HL-60 (cell line): Measurements from ENCODE around the gene ITGB5.

Experiments
- DNase-seq, 2 experiments: peaks; one replicate each; pipeline ENCODE4 v3.0.0-alpha.2; 2010 to 2020; ENCODE audit warnings: low read depth in 1 of 2, low spot score in 1 of 2
- H3K27ac ChIP-seq: fragments of 250-450 bp; sonication (Bioruptor Pico); replicated peaks from 2 replicates; pipeline ENCODE4 v1.5.1; 2020; ENCODE audit warnings: mild to moderate bottlenecking, moderate library complexity
- H3K27me3 ChIP-seq: fragments of 250-450 bp; sonication (Bioruptor Pico); 2 replicates; pipeline ENCODE4 v1.5.1; 2021; ENCODE audit warnings: mild to moderate bottlenecking, moderate library complexity; ENCODE audit not compliant: insufficient read depth, poor library complexity, severe bottlenecking
- H3K4me3 ChIP-seq: replicated peaks from 2 replicates; pipeline ENCODE4 v1.5.1; 2011; ENCODE audit warnings: mild to moderate bottlenecking, control low read depth, low read length; ENCODE audit not compliant: insufficient read depth
- CTCF ChIP-seq: IDR thresholded peaks from one replicate; pipeline ENCODE4 v1.5.1; 2011; ENCODE audit warnings: low read length, control low read depth, inconsistent platforms; ENCODE audit not compliant: insufficient read depth
- GABPA ChIP-seq: IDR thresholded peaks from 2 replicates; pipeline ENCODE4 v1.6.1; 2012; ENCODE audit warnings: low read depth
- POLR2AphosphoS5 ChIP-seq: IDR thresholded peaks from 2 replicates; pipeline ENCODE4 v1.6.1; 2012; ENCODE audit warnings: low read depth
- REST ChIP-seq: IDR thresholded peaks from 2 replicates; pipeline ENCODE4 v1.6.1; 2012; ENCODE audit warnings: low read depth; ENCODE audit not compliant: insufficient replicate concordance
- SPI1 ChIP-seq: IDR thresholded peaks from 2 replicates; pipeline ENCODE4 v1.6.1; 2012; ENCODE audit warnings: low read depth, mild to moderate bottlenecking, borderline replicate concordance

Gene ITGB5

GRCh38 chr3:124926426-124927101, 39.4 kb upstream of the ITGB5 start:
- peaks cover 2% of the 10 kb centered on the region for H3K27me3 ChIP-seq
- no peak overlapping the region for H3K27ac ChIP-seq
- DNase-seq = no peak
- H3K4me3 ChIP-seq = no peak overlapping the region
- TF ChIP-seq CTCF (no peak), GABPA (no peak), SPI1 (no peak; the same call in 1 of the 2 replicates), POLR2AphosphoS5 (no peak), REST (no peak)

GRCh38 chr3:124924741-124925140, 37.6 kb upstream of the ITGB5 start:
- no peak overlapping the region for H3K27ac ChIP-seq

DNA sequence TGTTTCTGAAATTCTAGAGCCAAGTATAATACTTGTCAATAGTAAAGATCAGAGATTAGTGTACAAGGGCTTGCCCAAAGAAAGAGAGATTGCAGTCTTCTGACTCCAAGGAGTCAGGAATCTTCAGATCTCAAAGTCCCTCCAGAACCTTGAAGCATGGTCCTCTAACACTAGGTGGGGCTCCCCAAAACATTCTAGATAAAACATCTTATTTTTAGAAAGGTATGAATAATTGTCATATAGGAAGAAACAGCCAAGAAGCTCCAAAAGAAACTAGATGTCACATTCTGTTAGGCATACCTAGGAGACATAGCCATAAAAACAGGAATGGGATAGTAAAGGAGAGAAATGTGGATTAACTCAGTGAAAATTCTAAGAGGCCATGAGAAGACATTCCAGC, 36.7 kb upstream of the ITGB5 start:
- Histone ChIP-seq H3K27ac (no peak overlapping the region), H3K27me3 (peaks cover 2% of the 10 kb centered on the region), H3K4me3 (no peak overlapping the region)
- TF ChIP-seq SPI1 (no peak), GABPA (no peak), POLR2AphosphoS5 (no peak), REST (no peak), CTCF (no peak)
- DNase-seq = no peak

More at GRCh38 chr3:124924741-124925140, 37.6 kb upstream of the ITGB5 start:
- no peak for DNase-seq
- Histone ChIP-seq H3K27me3 (peaks cover 2% of the 10 kb centered on the region), H3K4me3 (no peak overlapping the region)
- no peak for TF ChIP-seq SPI1
- no peak for TF ChIP-seq POLR2AphosphoS5

- H3K27me3 ChIP-seq = peaks cover 2% of the 10 kb centered on the region
- no peak overlapping the region for H3K4me3 ChIP-seq
- no peak for DNase-seq
- TF ChIP-seq SPI1 = no peak
- no peak for TF ChIP-seq REST
- no peak for TF ChIP-seq POLR2AphosphoS5
- no peak for TF ChIP-seq CTCF
- no peak overlapping the region for H3K27ac ChIP-seq
These were observed 33.6 kb upstream of the ITGB5 start for GRCh38 chr3:124920718-124921117.
